Smooth muscle cell (in vitro differentiated cells): Measurements from ENCODE around the gene LIF. TPM values are rescaled to one million over a fixed set of nuclear protein-coding genes. Genes with fewer than 3 reads are reported as not detected.
A peak's percentile ranks its signal among the peaks of the same experiment; 100 is the strongest.
"Not testable (repeated sequence)": the region's sequence is repeated elsewhere in the genome, so short reads cannot be mapped to it uniquely, and the experiment has no call there.

Experiments used
- DNase-seq: peaks from one replicate; lab custom pipeline; 2025; ENCODE audit not compliant: unreplicated experiment; lab: John Stamatoyannopoulos, UW
- H2AFZ ChIP-seq: fragments of 200-600 bp; sonication (generic); 2 replicates; pipeline ENCODE4 v1.6.0; 2016; ENCODE audit warnings: antibody characterized with exemption, low read depth, mild to moderate bottlenecking
- H3F3A ChIP-seq: fragments of 200-600 bp; sonication (generic); 2 replicates; pipeline ENCODE4 v1.6.0; 2017; ENCODE audit warnings: antibody characterized with exemption, low read depth
- H3K27ac ChIP-seq: fragments of 200-600 bp; sonication (generic); 2 replicates; pipeline ENCODE4 v1.5.1; 2016; ENCODE audit warnings: low read depth, mild to moderate bottlenecking
- H3K27me3 ChIP-seq: fragments of 200-600 bp; sonication (generic); 2 replicates; pipeline ENCODE4 v1.6.1; 2016; ENCODE audit warnings: low read depth, mild to moderate bottlenecking
- H3K36me3 ChIP-seq: fragments of 200-600 bp; sonication (generic); 2 replicates; pipeline ENCODE4 v1.5.1; 2016; ENCODE audit warnings: low read depth
- H3K4me1 ChIP-seq: fragments of 200-600 bp; sonication (generic); 2 replicates; pipeline ENCODE4 v1.5.1; 2016; ENCODE audit warnings: low read depth
- H3K4me2 ChIP-seq: fragments of 200-600 bp; sonication (generic); 2 replicates; pipeline ENCODE4 v1.6.0; 2016; ENCODE audit warnings: mild to moderate bottlenecking
- H3K4me3 ChIP-seq: fragments of 200-600 bp; sonication (generic); 2 replicates; pipeline ENCODE4 v1.5.1; 2016; ENCODE audit warnings: mild to moderate bottlenecking
- H3K79me2 ChIP-seq: fragments of 200-600 bp; sonication (generic); 2 replicates; pipeline ENCODE4 v1.6.0; 2016; ENCODE audit warnings: low read depth, mild to moderate bottlenecking
- H3K9ac ChIP-seq: fragments of 200-600 bp; sonication (generic); 2 replicates; pipeline ENCODE4 v1.6.0; 2016; ENCODE audit warnings: low read depth
- H3K9me3 ChIP-seq: fragments of 200-600 bp; sonication (generic); replicated peaks from 2 replicates; pipeline ENCODE4 v1.5.1; 2016; ENCODE audit warnings: low read depth
- H4K20me1 ChIP-seq: fragments of 200-600 bp; sonication (generic); 2 replicates; pipeline ENCODE4 v1.6.0; 2016; ENCODE audit warnings: low read depth
- CTCF ChIP-seq: fragments of 200-600 bp; sonication (generic); IDR thresholded peaks from 2 replicates; pipeline ENCODE4 v1.5.1; 2017; ENCODE audit warnings: borderline replicate concordance, mild to moderate bottlenecking, antibody characterized with exemption; ENCODE audit not compliant: insufficient read depth, poor library complexity, severe bottlenecking
- WGBS: methylation state at CpG from one replicate; pipeline ENCODE4 v1.1.7; 2016; ENCODE audit warnings: low lambda C conversion rate; 5-methylcytosine and 5-hydroxymethylcytosine counted together
- polyA plus RNA-seq: library from polyadenylated mRNA; unstranded; fragments of >200 nt; fragmentation: Nextera tagmentation; extraction: Ambion mirVana; gene quantifications from 2 replicates; pipeline ENCODE4 v1.2.1, GENCODE V29; 2016
- total RNA-seq: library from RNA; depleted of rRNA; stranded (reverse); fragments of >200 nt; gene quantifications from 2 replicates; pipeline ENCODE4 v1.2.3, GENCODE V29; 2014

LIF gene
- total and polyA plus RNA-seq, 2 experiments from 2014 or later = 29.9 to 31.2 TPM

GRCh38 chr22:30234786-30235470 is 11.6 kb downstream of the LIF start:
- no peaks in the 10 kb centered on the region for H3K27me3 ChIP-seq
- H3F3A ChIP-seq = peaks cover 23% of the 10 kb centered on the region
- DNase-seq = no peak
- H3K4me2 ChIP-seq = peak overlapping the region; percentile 60
- 24% methylated on average over 7 of the region's 7 CpGs for WGBS
- peaks cover 28% of the 10 kb centered on the region for H3K4me1 ChIP-seq
- no peaks in the 10 kb centered on the region for H3K36me3 ChIP-seq
- peak overlapping the region; percentile 94 for H3K27ac ChIP-seq
- H2AFZ ChIP-seq = no peak overlapping the region
- H3K9me3 ChIP-seq = no peaks in the 10 kb centered on the region
- peak overlapping the region; percentile 79 for H3K9ac ChIP-seq
- no peaks in the 10 kb centered on the region for H3K79me2 ChIP-seq
- TF ChIP-seq CTCF = no peak
- no peaks in the 10 kb centered on the region for H4K20me1 ChIP-seq
- H3K4me3 ChIP-seq = no peak overlapping the region

GRCh38 chr22:30234325-30234724 is 12.2 kb downstream of the LIF start:
- not testable (repeated sequence) for H4K20me1 ChIP-seq, H3K27me3 ChIP-seq, H3K9ac ChIP-seq, H3K4me3 ChIP-seq, H3K79me2 ChIP-seq, DNase-seq, H2AFZ ChIP-seq, H3K9me3 ChIP-seq, H3K36me3 ChIP-seq
- Histone ChIP-seq H3K4me2 (peak overlapping the region; percentile 60), H3K4me1 (peaks cover 28% of the 10 kb centered on the region), H3F3A (peaks cover 20% of the 10 kb centered on the region), H3K27ac (peak overlapping the region; percentile 94)
- WGBS = 93% methylated on average over 3 of the region's 3 CpGs

GRCh38 chr22:30233582-30233981 is 13.0 kb downstream of the LIF start:
- H3K4me2 ChIP-seq = no peak overlapping the region
- H3K9ac ChIP-seq = no peak overlapping the region
- no peaks in the 10 kb centered on the region for H3K9me3 ChIP-seq
- peaks cover 29% of the 10 kb centered on the region for H3K4me1 ChIP-seq
- no peak overlapping the region for H3K4me3 ChIP-seq
- no peaks in the 10 kb centered on the region for H4K20me1 ChIP-seq
- no peak for DNase-seq
- TF ChIP-seq CTCF = no peak
- H3K79me2 ChIP-seq = no peaks in the 10 kb centered on the region
- H3K27ac ChIP-seq = no peak overlapping the region
- no peaks in the 10 kb centered on the region for H3K36me3 ChIP-seq
- 90% methylated on average over 6 of the region's 6 CpGs for WGBS
- H3K27me3 ChIP-seq = no peaks in the 10 kb centered on the region
- peaks cover 19% of the 10 kb centered on the region for H3F3A ChIP-seq
- no peak overlapping the region for H2AFZ ChIP-seq

- Histone ChIP-seq H3F3A (peaks cover 19% of the 10 kb centered on the region), H3K9ac (no peak overlapping the region), H3K9me3 (no peaks in the 10 kb centered on the region), H3K27me3 (no peaks in the 10 kb centered on the region), H3K4me3 (no peak overlapping the region), H3K36me3 (no peaks in the 10 kb centered on the region), H4K20me1 (no peaks in the 10 kb centered on the region), H3K4me2 (no peak overlapping the region), H2AFZ (no peak overlapping the region), H3K79me2 (no peaks in the 10 kb centered on the region), H3K4me1 (peaks cover 24% of the 10 kb centered on the region), H3K27ac (no peak overlapping the region)
- no peak for DNase-seq
- no peak for TF ChIP-seq CTCF
- 70% methylated on average over 17 of the region's 17 CpGs for WGBS
These were observed 13.8 kb downstream of the LIF start for GRCh38 chr22:30232716-30233218.
